ENCODE data around the gene SMAD3.
"Not testable (repeated sequence)": the region's sequence is repeated elsewhere in the genome, so short reads cannot be mapped to it uniquely, and the experiment has no call there.

The SMAD3 gene

GRCh38 chr15:67070892-67071664 lies 5.7 kb downstream of the SMAD3 start:
- H3K9me3 ChIP-seq (ENCODE audit: control insufficient read depth in 1 of 2, low read length in 2 of 2), result no peaks in the 10 kb centered on the region
- peaks cover 52 to 56% of the 10 kb centered on the region in 2 donors for H3K4me1 ChIP-seq (ENCODE audit: control insufficient read depth in 1 of 2, insufficient read depth in 2 of 2, low read length in 2 of 2)
- H3K4me3 ChIP-seq (ENCODE audit: low read depth in 1 of 2, low read length in 2 of 2), result no peak overlapping the region
- no peaks in the 10 kb centered on the region for H3K27me3 ChIP-seq (ENCODE audit: control insufficient read depth in 1 of 2, insufficient read depth in 2 of 2, low read length in 2 of 2)
- no peak overlapping the region for H3K9ac ChIP-seq (ENCODE audit: low read depth in 1 of 2, low read length in 2 of 2)
- H3K27ac ChIP-seq (ENCODE audit: low read depth, low read length), result no peak overlapping the region
- H3K36me3 ChIP-seq (ENCODE audit: control insufficient read depth in 1 of 2, insufficient read depth in 2 of 2, low read length in 2 of 2), result peaks cover 0 to 6% of the 10 kb centered on the region in 2 donors

DNA sequence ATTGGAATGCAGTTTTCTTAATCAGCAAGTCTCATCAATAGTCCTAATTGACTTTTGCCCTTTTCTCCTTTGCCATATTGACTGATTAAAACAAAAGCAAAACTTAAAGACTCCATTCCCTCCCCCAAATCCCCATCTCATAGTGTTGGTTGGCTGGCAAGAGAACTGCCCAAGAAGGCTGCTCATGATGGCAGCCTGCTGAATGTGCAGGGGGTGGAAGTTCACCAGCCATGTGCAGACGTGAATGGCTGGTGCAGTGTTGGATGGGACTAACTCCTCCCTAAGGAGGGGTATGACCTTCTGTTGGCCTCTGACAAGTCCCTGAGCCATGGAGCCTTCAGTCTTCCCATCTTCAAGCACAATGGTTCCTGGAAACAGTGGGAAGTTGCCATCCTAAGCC lies 7.0 kb downstream of the SMAD3 start:
- peaks cover 0 to 6% of the 10 kb centered on the region in 2 donors for H3K36me3 ChIP-seq (ENCODE audit: control insufficient read depth in 1 of 2, insufficient read depth in 2 of 2, low read length in 2 of 2)
- H3K9me3 ChIP-seq (ENCODE audit: control insufficient read depth in 1 of 2, low read length in 2 of 2), result no peaks in the 10 kb centered on the region
- H3K4me3 ChIP-seq (ENCODE audit: low read depth in 1 of 2, low read length in 2 of 2), result no peak overlapping the region
- no peaks in the 10 kb centered on the region for H3K27me3 ChIP-seq (ENCODE audit: control insufficient read depth in 1 of 2, insufficient read depth in 2 of 2, low read length in 2 of 2)
- no peak overlapping the region for H3K9ac ChIP-seq (ENCODE audit: low read depth in 1 of 2, low read length in 2 of 2)
- no peak overlapping the region for H3K27ac ChIP-seq (ENCODE audit: low read depth, low read length)
- peaks cover 66% of the 10 kb centered on the region in 2 donors for H3K4me1 ChIP-seq (ENCODE audit: control insufficient read depth in 1 of 2, insufficient read depth in 2 of 2, low read length in 2 of 2)

GRCh38 chr15:67072958-67073357 lies 7.6 kb downstream of the SMAD3 start:
- Histone ChIP-seq H3K4me1 (ENCODE audit: control insufficient read depth in 1 of 2, insufficient read depth in 2 of 2, low read length in 2 of 2) (peaks cover 66% of the 10 kb centered on the region in 2 donors), H3K4me3 (ENCODE audit: low read depth in 1 of 2, low read length in 2 of 2) (no peak overlapping the region), H3K9me3 (ENCODE audit: control insufficient read depth in 1 of 2, low read length in 2 of 2) (no peaks in the 10 kb centered on the region), H3K36me3 (ENCODE audit: control insufficient read depth in 1 of 2, insufficient read depth in 2 of 2, low read length in 2 of 2) (peaks cover 0 to 6% of the 10 kb centered on the region in 2 donors), H3K9ac (ENCODE audit: low read depth in 1 of 2, low read length in 2 of 2) (no peak overlapping the region), H3K27ac (ENCODE audit: low read depth, low read length) (no peak overlapping the region), H3K27me3 (ENCODE audit: control insufficient read depth in 1 of 2, insufficient read depth in 2 of 2, low read length in 2 of 2) (no peaks in the 10 kb centered on the region)

- Histone ChIP-seq H3K4me1 (ENCODE audit: control insufficient read depth in 1 of 2, insufficient read depth in 2 of 2, low read length in 2 of 2) (peaks cover 61 to 64% of the 10 kb centered on the region in 2 donors), H3K27me3 (ENCODE audit: control insufficient read depth in 1 of 2, insufficient read depth in 2 of 2, low read length in 2 of 2) (no peaks in the 10 kb centered on the region), H3K36me3 (ENCODE audit: control insufficient read depth in 1 of 2, insufficient read depth in 2 of 2, low read length in 2 of 2) (peaks cover 0 to 6% of the 10 kb centered on the region in 2 donors), H3K9me3 (ENCODE audit: control insufficient read depth in 1 of 2, low read length in 2 of 2) (no peaks in the 10 kb centered on the region), H3K9ac (ENCODE audit: low read depth in 1 of 2, low read length in 2 of 2) (no peak overlapping the region), H3K27ac (ENCODE audit: low read depth, low read length) (no peak overlapping the region), H3K4me3 (ENCODE audit: low read depth in 1 of 2, low read length in 2 of 2) (no peak overlapping the region)
These were observed 9.5 kb downstream of the SMAD3 start for GRCh38 chr15:67074886-67075229.

DNA sequence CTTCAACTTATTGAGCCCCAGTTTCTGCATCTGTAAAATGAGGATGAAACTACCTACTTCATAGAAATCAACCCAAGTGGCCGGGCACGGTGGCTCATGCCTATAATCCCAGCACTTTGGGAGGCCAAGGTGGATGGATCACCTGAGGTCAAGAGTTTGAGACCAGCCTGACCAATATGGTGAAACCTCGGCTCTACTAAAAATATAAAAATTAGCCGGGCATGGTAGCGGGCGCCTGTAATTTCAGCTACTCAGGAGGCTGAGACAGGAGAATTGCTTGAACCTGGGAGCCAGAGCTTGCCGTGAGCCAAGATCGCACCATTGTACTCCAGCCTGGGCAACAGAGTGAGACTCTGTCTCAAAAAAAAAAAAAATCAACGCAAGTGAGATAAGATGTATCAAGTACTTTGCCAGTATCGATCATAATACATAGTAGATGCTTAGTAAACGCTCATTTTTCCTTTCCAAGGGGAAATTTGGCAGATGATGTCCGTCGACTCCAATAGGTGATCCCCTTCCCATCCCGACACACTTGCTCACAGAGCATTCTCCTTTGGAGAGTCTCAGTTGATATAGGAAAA lies 10.2 kb downstream of the SMAD3 start:
- not testable (repeated sequence) for H3K9me3 ChIP-seq (ENCODE audit: control insufficient read depth in 1 of 2, low read length in 2 of 2); H3K27ac ChIP-seq (ENCODE audit: low read depth, low read length); H3K27me3 ChIP-seq (ENCODE audit: control insufficient read depth in 1 of 2, insufficient read depth in 2 of 2, low read length in 2 of 2); H3K4me3 ChIP-seq (ENCODE audit: low read depth in 1 of 2, low read length in 2 of 2); H3K36me3 ChIP-seq (ENCODE audit: control insufficient read depth in 1 of 2, insufficient read depth in 2 of 2, low read length in 2 of 2); H3K9ac ChIP-seq (ENCODE audit: low read depth in 1 of 2, low read length in 2 of 2)
- H3K4me1 ChIP-seq (ENCODE audit: control insufficient read depth in 1 of 2, insufficient read depth in 2 of 2, low read length in 2 of 2), result peaks cover 69 to 72% of the 10 kb centered on the region in 2 donors

- Histone ChIP-seq H3K36me3 (ENCODE audit: control insufficient read depth in 1 of 2, insufficient read depth in 2 of 2, low read length in 2 of 2) (no peaks in the 10 kb centered on the region), H3K4me1 (ENCODE audit: control insufficient read depth in 1 of 2, insufficient read depth in 2 of 2, low read length in 2 of 2) (peaks cover 75 to 79% of the 10 kb centered on the region in 2 donors), H3K4me3 (ENCODE audit: low read depth in 1 of 2, low read length in 2 of 2) (no peak overlapping the region), H3K9me3 (ENCODE audit: control insufficient read depth in 1 of 2, low read length in 2 of 2) (no peaks in the 10 kb centered on the region), H3K27ac (ENCODE audit: low read depth, low read length) (no peak overlapping the region), H3K27me3 (ENCODE audit: control insufficient read depth in 1 of 2, insufficient read depth in 2 of 2, low read length in 2 of 2) (no peaks in the 10 kb centered on the region), H3K9ac (ENCODE audit: low read depth in 1 of 2, low read length in 2 of 2) (no peak overlapping the region)
These were observed 10.9 kb downstream of the SMAD3 start for GRCh38 chr15:67076147-67076843.

DNA sequence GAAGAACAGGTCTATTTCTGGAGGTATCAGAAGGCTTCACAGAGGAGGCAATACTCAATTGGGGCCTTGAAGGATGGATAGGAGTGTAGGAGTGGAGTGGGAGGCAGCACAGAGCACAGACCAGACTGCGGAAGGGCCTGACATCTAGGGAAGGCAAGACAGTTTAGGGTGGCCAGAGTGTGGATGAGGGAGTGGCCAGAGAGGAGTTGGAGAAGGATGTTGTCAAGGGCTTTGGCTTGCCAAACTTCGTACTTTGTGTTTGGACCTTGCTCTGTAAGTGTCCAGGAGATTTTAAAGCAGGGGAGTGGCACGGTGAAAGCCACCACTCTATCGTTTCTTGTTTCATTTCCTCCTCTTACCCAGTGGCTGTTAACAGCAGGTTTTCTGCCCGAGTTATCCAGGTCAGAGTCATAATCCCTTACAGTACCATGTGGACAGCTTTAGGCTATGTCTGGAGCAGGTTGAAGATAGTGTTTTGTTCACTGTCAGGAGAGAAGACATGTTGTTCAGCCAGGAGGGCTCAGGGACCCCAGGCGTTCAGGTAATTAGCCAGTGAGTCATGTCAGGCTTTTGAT lies 12.3 kb downstream of the SMAD3 start:
- peak overlapping the region; percentile 14 to 34 for H3K9ac ChIP-seq (ENCODE audit: low read depth in 1 of 2, low read length in 2 of 2)
- H3K4me1 ChIP-seq (ENCODE audit: control insufficient read depth in 1 of 2, insufficient read depth in 2 of 2, low read length in 2 of 2), result peaks cover 78 to 86% of the 10 kb centered on the region in 2 donors
- H3K36me3 ChIP-seq (ENCODE audit: control insufficient read depth in 1 of 2, insufficient read depth in 2 of 2, low read length in 2 of 2), result no peaks in the 10 kb centered on the region
- H3K4me3 ChIP-seq (ENCODE audit: low read depth in 1 of 2, low read length in 2 of 2), result peak overlapping the region; percentile 4 to 43
- no peaks in the 10 kb centered on the region for H3K9me3 ChIP-seq (ENCODE audit: control insufficient read depth in 1 of 2, low read length in 2 of 2)
- peak overlapping the region; percentile 65 for H3K27ac ChIP-seq (ENCODE audit: low read depth, low read length)
- H3K27me3 ChIP-seq (ENCODE audit: control insufficient read depth in 1 of 2, insufficient read depth in 2 of 2, low read length in 2 of 2), result no peaks in the 10 kb centered on the region

DNA sequence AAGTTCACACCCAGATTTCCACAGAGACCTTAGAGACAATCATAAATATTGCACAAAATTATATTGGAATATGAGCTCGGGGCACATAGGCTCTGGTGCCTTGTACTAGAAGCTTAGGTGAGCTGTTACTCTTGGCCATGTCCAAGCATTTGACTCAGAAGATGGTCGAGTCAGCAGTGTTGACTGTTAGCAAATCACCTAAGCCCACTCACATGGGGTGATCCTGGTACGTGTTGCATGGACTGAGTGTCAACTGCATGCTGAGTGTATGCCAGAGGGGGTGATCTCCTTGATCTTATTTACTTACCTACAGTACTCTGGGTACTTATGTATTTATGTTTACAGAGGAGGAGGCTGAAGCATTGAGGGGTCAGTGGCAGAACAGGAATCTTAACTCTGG lies 14.0 kb downstream of the SMAD3 start:
- H3K4me3 ChIP-seq (ENCODE audit: low read depth in 1 of 2, low read length in 2 of 2), result no peak overlapping the region
- H3K4me1 ChIP-seq (ENCODE audit: control insufficient read depth in 1 of 2, insufficient read depth in 2 of 2, low read length in 2 of 2), result peaks cover 73 to 88% of the 10 kb centered on the region in 2 donors
- H3K9me3 ChIP-seq (ENCODE audit: control insufficient read depth in 1 of 2, low read length in 2 of 2), result no peaks in the 10 kb centered on the region
- no peak overlapping the region for H3K9ac ChIP-seq (ENCODE audit: low read depth in 1 of 2, low read length in 2 of 2)
- H3K27ac ChIP-seq (ENCODE audit: low read depth, low read length), result no peak overlapping the region
- H3K36me3 ChIP-seq (ENCODE audit: control insufficient read depth in 1 of 2, insufficient read depth in 2 of 2, low read length in 2 of 2), result no peaks in the 10 kb centered on the region
- no peaks in the 10 kb centered on the region for H3K27me3 ChIP-seq (ENCODE audit: control insufficient read depth in 1 of 2, insufficient read depth in 2 of 2, low read length in 2 of 2)

DNA sequence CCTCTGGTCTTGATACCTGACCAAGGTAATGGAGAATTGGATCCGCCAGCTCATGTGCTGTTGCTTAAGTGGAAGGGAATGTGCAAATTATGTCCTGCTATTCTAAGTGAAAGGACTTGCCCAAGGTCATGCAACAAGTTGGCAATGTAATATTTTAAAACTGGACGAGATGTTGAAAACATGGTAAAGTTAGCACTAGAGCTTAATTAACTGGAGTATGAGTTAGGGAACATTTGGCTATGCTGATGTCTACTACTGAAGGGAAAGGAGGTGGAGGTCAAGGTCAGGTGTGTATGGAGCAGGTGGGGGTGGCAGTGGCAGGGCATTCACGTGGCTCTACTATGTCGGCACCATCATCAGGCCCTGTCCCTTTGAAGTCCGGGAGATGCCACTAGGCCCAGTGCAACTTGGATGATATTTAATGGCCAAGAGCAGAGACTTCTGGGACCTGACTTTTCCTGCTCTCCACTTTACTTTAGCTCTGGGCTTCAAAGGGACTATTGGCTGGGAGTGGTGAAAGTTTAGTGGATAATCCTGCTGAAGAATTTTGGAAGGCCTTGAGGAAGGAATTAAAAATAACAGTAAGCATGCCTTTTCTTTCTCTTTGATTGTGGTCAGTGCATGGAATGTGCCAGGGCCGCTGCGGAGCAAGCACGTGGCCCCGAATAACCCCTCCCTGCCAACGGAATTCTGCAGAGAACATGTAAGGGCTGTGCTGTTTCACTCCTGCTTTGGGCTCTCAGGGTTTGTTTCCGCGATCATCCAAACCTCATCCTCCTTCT lies 14.9 kb downstream of the SMAD3 start:
- Histone ChIP-seq H3K27ac (ENCODE audit: low read depth, low read length) (no peak overlapping the region), H3K9ac (ENCODE audit: low read depth in 1 of 2, low read length in 2 of 2) (no peak overlapping the region), H3K9me3 (ENCODE audit: control insufficient read depth in 1 of 2, low read length in 2 of 2) (no peaks in the 10 kb centered on the region), H3K36me3 (ENCODE audit: control insufficient read depth in 1 of 2, insufficient read depth in 2 of 2, low read length in 2 of 2) (no peaks in the 10 kb centered on the region), H3K27me3 (ENCODE audit: control insufficient read depth in 1 of 2, insufficient read depth in 2 of 2, low read length in 2 of 2) (no peaks in the 10 kb centered on the region), H3K4me1 (ENCODE audit: control insufficient read depth in 1 of 2, insufficient read depth in 2 of 2, low read length in 2 of 2) (peaks cover 73 to 88% of the 10 kb centered on the region in 2 donors), H3K4me3 (ENCODE audit: low read depth in 1 of 2, low read length in 2 of 2) (no peak overlapping the region)

All from duodenal mucosa (tissue), 2 donors.